GM12892 (cell line): ENCODE results near the gene STX1B.

Experiments used
- DNase-seq: peaks from one replicate; pipeline ENCODE4 v3.0.0; 2011; ENCODE audit not compliant: insufficient read length
- FAIRE-seq: peaks from 2 replicates; lab custom pipeline; 2011; peaks lifted over from hg19 to GRCh38; lab: Jason Lieb, UNC
- POLR2A ChIP-seq: IDR thresholded peaks from 2 replicates; pipeline ENCODE4 v1.6.1; 2011; ENCODE audit warnings: low read depth, low read length, control low read depth
- POLR2AphosphoS5 ChIP-seq: IDR thresholded peaks from 2 replicates; pipeline ENCODE4 v1.6.1; 2011; ENCODE audit warnings: low read depth, low read length, control low read depth
- TAF1 ChIP-seq: IDR thresholded peaks from 2 replicates; pipeline ENCODE4 v1.6.1; 2011; ENCODE audit warnings: low read depth, mild to moderate bottlenecking, control low read depth, low read length, borderline replicate concordance

Gene STX1B

GRCh38 chr16:31001507-31002249, 8.8 kb downstream of the STX1B start:
- FAIRE-seq = no peak
- no peak for TF ChIP-seq TAF1
- no peak for TF ChIP-seq POLR2A
- TF ChIP-seq POLR2AphosphoS5 = no peak

GRCh38 chr16:31000671-31001382, 9.6 kb downstream of the STX1B start:
- DNase-seq (no peak), FAIRE-seq (no peak)
- no peak for TF ChIP-seq POLR2AphosphoS5
- no peak for TF ChIP-seq TAF1
- TF ChIP-seq POLR2A = no peak

More at GRCh38 chr16:31001507-31002249, 8.8 kb downstream of the STX1B start:
- no peak for DNase-seq

GRCh38 chr16:30998852-30999761, 11.3 kb downstream of the STX1B start:
- no peak for DNase-seq
- TF ChIP-seq POLR2AphosphoS5 (no peak), POLR2A (no peak), TAF1 (no peak)
- no peak for FAIRE-seq

GRCh38 chr16:30997725-30998711, 12.4 kb downstream of the STX1B start:
- DNase-seq = no peak
- TF ChIP-seq TAF1 (no peak), POLR2AphosphoS5 (no peak), POLR2A (no peak)
- no peak for FAIRE-seq

- DNase-seq (peak; percentile 98), FAIRE-seq (peak; percentile 58)
- TF ChIP-seq POLR2A = peak; percentile 89
- TF ChIP-seq POLR2AphosphoS5 = peak; percentile 84
- TF ChIP-seq TAF1 = peak; percentile 66
Observed at GRCh38 chr16:30996985-30997724, 13.3 kb downstream of the STX1B start.

- FAIRE-seq = peak; percentile 9
- no peak for DNase-seq
- TF ChIP-seq POLR2AphosphoS5 = no peak
- no peak for TF ChIP-seq POLR2A
- TF ChIP-seq TAF1 = no peak
Observed at GRCh38 chr16:30996324-30996984, 14.0 kb downstream of the STX1B start.

GRCh38 chr16:30995927-30996323, 14.5 kb downstream of the STX1B start:
- FAIRE-seq (no peak), DNase-seq (no peak)
- TF ChIP-seq TAF1 = no peak
- no peak for TF ChIP-seq POLR2A
- no peak for TF ChIP-seq POLR2AphosphoS5

GRCh38 chr16:30992931-30993816, 17.3 kb downstream of the STX1B start:
- FAIRE-seq (no peak), DNase-seq (no peak)
- TF ChIP-seq TAF1 = no peak
- no peak for TF ChIP-seq POLR2A

- TF ChIP-seq TAF1 (no peak), POLR2AphosphoS5 (no peak), POLR2A (no peak)
- DNase-seq = no peak
- FAIRE-seq = no peak
Observed at GRCh38 chr16:30992276-30992780, 18.1 kb downstream of the STX1B start.

GRCh38 chr16:30991052-30991451, 19.4 kb downstream of the STX1B start:
- DNase-seq (no peak), FAIRE-seq (no peak)
- no peak for TF ChIP-seq POLR2A
- TF ChIP-seq TAF1 = no peak
- TF ChIP-seq POLR2AphosphoS5 = no peak
